Activated CD4-positive, alpha-beta T cell treated with anti-CD3 and anti-CD28 coated beads for 36 hours (primary cell): Measurements from ENCODE around the gene CPOX. TPM values are rescaled to one million over a fixed set of nuclear protein-coding genes. Genes with fewer than 3 reads are reported as not detected.
A peak's percentile ranks its signal among the peaks of the same experiment; 100 is the strongest.

Experiments
- ATAC-seq: fragments of 200-7000 bp; cut with Tn5 transposase; one replicate; pipeline ENCODE4 v1.10.0; 2021; ENCODE audit warnings: mild to moderate bottlenecking, moderate library complexity
- CTCF ChIA-PET: fragments of 350-600 bp; sonication (Branson Sonifier 250); formaldehyde crosslinking; loops from one replicate; lab custom pipeline; 2021; ENCODE audit warnings: antibody characterized with exemption; lab: Charles Lee
- POLR2A ChIA-PET: fragments of 350-600 bp; sonication (Branson Sonifier 250); formaldehyde crosslinking; loops from one replicate; lab custom pipeline; 2021; ENCODE audit warnings: antibody characterized with exemption, inconsistent platforms; lab: Charles Lee
- DNase-seq: peaks from one replicate; pipeline ENCODE4 v3.0.0-alpha.2; 2020
- H3K27ac Mint-ChIP-seq: one replicate; pipeline ENCODE4 v1.8.0; 2021; ENCODE audit warnings: mixed read lengths
- H3K27me3 Mint-ChIP-seq: one replicate; pipeline ENCODE4 v1.8.0; 2021; ENCODE audit warnings: mixed read lengths
- H3K36me3 Mint-ChIP-seq: one replicate; pipeline ENCODE4 v1.8.0; 2021; ENCODE audit warnings: low read depth, mixed read lengths
- H3K4me1 Mint-ChIP-seq: one replicate; pipeline ENCODE4 v1.8.0; 2021; ENCODE audit warnings: mixed read lengths
- H3K4me3 Mint-ChIP-seq: one replicate; pipeline ENCODE4 v1.8.0; 2021; ENCODE audit warnings: mild to moderate bottlenecking, moderate library complexity, mixed read lengths
- H3K9me3 Mint-ChIP-seq: one replicate; pipeline ENCODE4 v1.8.0; 2021; ENCODE audit warnings: low read depth, mixed read lengths
- intact Hi-C, 2 experiments: fragments of 100-400 bp; cut with DNase I in 1 of 2; cut with micrococcal nuclease in 1 of 2; formaldehyde crosslinking; loops; one replicate each; pipeline versions ENCODE4 v1.14.2 to v1.15.1; 2022 to 2024; cut with DNase I, micrococcal nuclease
- total RNA-seq, 2 experiments: library from RNA; stranded (reverse); gene quantifications; one replicate each; pipeline ENCODE4 v1.2.3, GENCODE V29; 2021

CPOX gene
- total RNA-seq, 2 experiments from 2014 or later: 40.3 to 41.9 TPM

DNA sequence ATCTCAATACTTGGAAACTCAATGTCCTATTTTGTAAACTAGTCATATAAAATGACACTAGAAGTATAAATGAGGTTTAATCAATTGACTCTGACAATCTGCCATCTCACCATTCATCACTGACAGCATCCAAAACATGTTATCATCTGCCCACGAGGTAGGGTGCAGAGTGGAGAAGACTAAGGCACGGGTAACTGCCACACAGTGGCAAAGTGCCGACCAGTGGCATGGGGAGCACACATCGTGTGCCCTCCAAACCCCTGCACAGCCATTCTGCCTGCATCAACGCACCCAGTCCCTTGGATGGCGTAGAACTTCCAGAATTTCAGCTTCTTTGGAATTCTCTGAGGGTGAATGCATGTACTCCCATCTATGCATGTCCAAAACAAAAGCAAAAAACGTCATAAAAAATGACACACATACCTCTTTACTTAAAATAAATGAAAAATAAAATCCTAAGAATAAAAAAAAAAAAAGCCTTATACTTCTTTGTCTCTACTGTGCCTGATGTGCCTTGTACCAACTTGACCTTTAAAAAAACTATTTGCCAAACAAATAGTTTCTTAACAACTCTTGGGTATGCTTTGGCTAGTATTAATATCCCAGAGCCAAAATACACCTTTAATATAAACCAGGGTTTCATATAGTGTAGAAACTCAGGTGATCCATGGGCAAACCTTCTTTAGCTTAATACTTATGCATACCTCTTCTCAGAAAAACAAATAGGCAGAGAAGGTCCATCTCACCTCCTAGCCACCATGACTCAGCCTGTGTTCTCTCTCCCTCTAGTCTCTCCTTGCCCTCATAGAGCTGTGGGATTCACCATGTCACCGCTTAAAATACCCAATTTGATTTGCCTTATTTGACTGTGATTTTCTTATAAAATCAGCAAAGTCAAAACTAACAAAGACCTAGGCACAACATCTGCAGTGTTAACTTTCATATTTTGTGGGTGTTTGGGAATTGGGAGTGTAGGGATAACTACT, 12.7 kb downstream of the CPOX start:
- DNase-seq: no peak
- H3K36me3 Mint-ChIP-seq: peaks cover 56% of the 10 kb centered on the region
- H3K27ac Mint-ChIP-seq: no peak overlapping the region
- POLR2A ChIA-PET: interaction anchor here (1.4 kb wide), 1 partner anchor 10 kb away, joined by 3 read pairs; no protein-coding TSS in a partner anchor
- intact Hi-C loops: no loop called here
- no peaks in the 10 kb centered on the region for H3K27me3 Mint-ChIP-seq
- CTCF ChIA-PET: interaction anchor here (1.1 to 1.3 kb wide), 3 partner anchors 10 to 73 kb away, joined by 3 to 4 read pairs (median 3); no protein-coding TSS in a partner anchor
- no peak overlapping the region for H3K4me3 Mint-ChIP-seq
- peaks cover 4% of the 10 kb centered on the region for H3K9me3 Mint-ChIP-seq
- ATAC-seq: no peak
- peaks cover 29% of the 10 kb centered on the region for H3K4me1 Mint-ChIP-seq

DNA sequence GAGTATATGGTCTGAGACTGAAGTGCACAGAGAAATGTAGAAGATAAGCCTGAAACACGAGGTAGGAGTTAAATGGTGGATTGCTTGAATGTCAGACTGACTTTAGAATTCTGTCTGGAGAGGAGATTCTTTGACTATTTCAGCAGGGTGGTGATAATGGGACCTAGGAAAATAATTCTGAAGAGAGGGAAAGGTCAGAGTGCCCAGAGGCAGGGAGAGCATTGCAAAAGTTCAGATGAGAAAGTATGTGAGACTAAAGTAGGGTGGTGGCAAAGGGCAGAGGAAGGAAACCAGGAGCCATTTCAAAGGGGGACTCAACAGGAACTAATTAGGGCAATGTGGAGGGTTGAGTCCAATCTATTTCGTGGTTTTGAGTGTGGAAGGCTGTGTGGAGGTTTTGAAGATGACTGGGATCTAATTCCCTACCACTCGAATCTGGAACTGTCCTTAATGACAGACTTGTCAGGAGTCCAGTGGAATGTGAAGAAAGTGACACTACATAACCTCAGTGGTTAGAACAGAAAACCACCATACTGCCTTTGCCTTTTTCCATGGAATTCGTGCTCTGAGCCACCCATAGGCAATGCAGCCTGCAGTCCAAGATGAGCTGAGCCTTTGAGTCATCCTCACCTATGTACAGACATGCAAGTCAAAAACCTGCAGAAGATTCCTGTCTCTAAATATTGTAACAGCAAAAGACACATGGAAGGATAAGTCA, 16.1 kb downstream of the CPOX start:
- Mint-ChIP-seq H3K27me3 (no peaks in the 10 kb centered on the region), H3K36me3 (peaks cover 34% of the 10 kb centered on the region), H3K4me3 (no peak overlapping the region), H3K27ac (no peak overlapping the region), H3K9me3 (peaks cover 4% of the 10 kb centered on the region), H3K4me1 (peaks cover 42% of the 10 kb centered on the region)
- intact Hi-C loops: no loop called here
- ChIA-PET POLR2A (no interaction called here), CTCF (interaction anchor here (1.6 kb wide), 1 partner anchor 15 kb away, joined by 3 read pairs; no protein-coding TSS in a partner anchor)
- no peak for DNase-seq
- no peak for ATAC-seq

- DNase-seq: peak; percentile 65
- Mint-ChIP-seq H3K9me3 (peaks cover 6% of the 10 kb centered on the region), H3K27ac (peak overlapping the region; percentile 84), H3K27me3 (peaks cover 3% of the 10 kb centered on the region), H3K4me1 (peaks cover 47% of the 10 kb centered on the region), H3K36me3 (peaks cover 28% of the 10 kb centered on the region), H3K4me3 (peak overlapping the region; percentile 13)
- POLR2A ChIA-PET: no interaction called here
- intact Hi-C loops: loop anchor here (1.0 to 5.0 kb wide), 3 partner anchors 52 to 537 kb away; partner anchors contain the start of genes CLDND1 (in 1 of the 2) and GABRR3 (in 1 of the 2)
- CTCF ChIA-PET: interaction anchor here (0.8 to 1.1 kb wide), 8 partner anchors 9 to 230 kb away, joined by 3 to 5 read pairs (median 4); no protein-coding TSS in a partner anchor
- peak; percentile 91 for ATAC-seq
Observed at GRCh38 chr3:98574132-98574531, 19.3 kb downstream of the CPOX start.

GRCh38 chr3:98573181-98573728, 20.2 kb downstream of the CPOX start:
- peaks cover 7% of the 10 kb centered on the region for H3K9me3 Mint-ChIP-seq
- H3K27me3 Mint-ChIP-seq: peaks cover 4% of the 10 kb centered on the region
- DNase-seq: no peak
- intact Hi-C loops: loop anchor here (2.0 to 5.0 kb wide), 5 partner anchors 211 to 536 kb away; partner anchors contain the start of gene GABRR3 (in 1 of the 2)
- no peak for ATAC-seq
- POLR2A ChIA-PET: no interaction called here
- peak overlapping the region; percentile 11 for H3K4me3 Mint-ChIP-seq
- peak overlapping the region; percentile 70 for H3K27ac Mint-ChIP-seq
- CTCF ChIA-PET: interaction anchor here (1.0 to 1.8 kb wide), 14 partner anchors 10 to 229 kb away, joined by 3 to 17 read pairs (median 5); partner anchors contain the start of genes CLDND1 and CPOX
- peaks cover 49% of the 10 kb centered on the region for H3K4me1 Mint-ChIP-seq
- peaks cover 28% of the 10 kb centered on the region for H3K36me3 Mint-ChIP-seq

DNA sequence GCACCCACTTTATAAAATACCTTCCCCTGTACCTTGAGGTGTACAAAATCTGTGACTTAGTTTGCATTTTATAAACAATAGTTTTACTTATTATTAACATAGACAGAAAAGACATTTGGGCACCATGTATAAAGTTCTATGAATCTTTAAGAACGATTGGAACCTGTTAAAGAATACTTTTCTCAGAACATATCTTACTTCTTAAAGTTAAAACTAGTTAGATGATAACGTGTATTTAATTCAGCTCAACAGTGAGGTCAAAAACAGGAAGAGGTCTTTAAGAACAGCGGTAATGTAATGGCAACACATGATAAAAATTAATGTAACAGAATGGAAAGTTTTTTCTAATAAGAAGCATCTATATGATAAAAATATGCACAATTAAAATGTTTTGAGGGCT, 25.0 kb downstream of the CPOX start:
- Mint-ChIP-seq H3K27me3 (peaks cover 4% of the 10 kb centered on the region), H3K4me1 (peaks cover 66% of the 10 kb centered on the region), H3K36me3 (peaks cover 4% of the 10 kb centered on the region), H3K4me3 (no peak overlapping the region), H3K9me3 (peaks cover 6% of the 10 kb centered on the region), H3K27ac (no peak overlapping the region)
- DNase-seq: no peak
- ChIA-PET POLR2A (no interaction called here), CTCF (no interaction called here)
- intact Hi-C loops: no loop called here
- no peak for ATAC-seq

DNA sequence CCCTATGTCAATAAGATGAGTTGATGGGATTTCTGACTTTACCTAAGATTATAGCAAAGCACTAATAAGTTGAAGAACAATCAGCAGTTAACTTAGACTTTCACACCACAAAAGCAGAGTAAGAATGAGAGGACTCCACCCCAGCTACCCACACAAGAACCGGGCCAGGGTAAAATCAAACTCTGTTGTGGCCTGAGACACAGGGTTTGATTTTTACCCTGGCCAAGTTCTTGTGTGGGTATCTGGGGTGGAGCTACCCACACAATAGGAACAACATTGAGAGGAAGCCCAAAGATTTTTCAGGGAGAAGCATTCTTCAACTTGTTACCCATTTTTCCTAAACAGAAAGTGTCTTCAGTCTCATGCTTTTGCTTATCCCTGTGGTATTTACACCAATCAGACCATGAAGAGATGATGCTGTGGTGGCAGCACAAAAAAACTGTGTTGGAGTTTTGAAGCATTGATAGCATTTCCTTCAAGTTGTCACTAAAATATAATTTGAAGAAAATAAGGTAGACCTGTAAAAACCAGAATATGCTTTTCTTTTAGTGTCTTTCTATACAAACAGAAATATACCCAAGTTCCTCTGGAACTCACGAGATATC, 25.6 kb downstream of the CPOX start:
- intact Hi-C loops: no loop called here
- Mint-ChIP-seq H3K4me1 (peaks cover 66% of the 10 kb centered on the region), H3K27me3 (peaks cover 4% of the 10 kb centered on the region), H3K4me3 (no peak overlapping the region), H3K9me3 (peaks cover 6% of the 10 kb centered on the region), H3K27ac (no peak overlapping the region), H3K36me3 (peaks cover 4% of the 10 kb centered on the region)
- POLR2A ChIA-PET: no interaction called here
- DNase-seq: peak; percentile 41
- CTCF ChIA-PET: interaction anchor here (1.0 to 2.8 kb wide), 2 partner anchors 11 to 33 kb away, joined by 4 to 8 read pairs; no protein-coding TSS in a partner anchor
- ATAC-seq: peak; percentile 47

GRCh38 chr3:98565843-98566242, 27.6 kb downstream of the CPOX start:
- POLR2A ChIA-PET: interaction anchor here (0.7 to 1.6 kb wide), 2 partner anchors 9 to 18 kb away, joined by 3 to 6 read pairs; no protein-coding TSS in a partner anchor

GRCh38 chr3:98565237-98565643, 28.2 kb downstream of the CPOX start:
- Mint-ChIP-seq H3K36me3 (peaks cover 4% of the 10 kb centered on the region), H3K4me1 (peaks cover 73% of the 10 kb centered on the region), H3K27ac (no peak overlapping the region), H3K27me3 (peaks cover 4% of the 10 kb centered on the region), H3K9me3 (peaks cover 6% of the 10 kb centered on the region), H3K4me3 (no peak overlapping the region)
- DNase-seq (no peak), ATAC-seq (peak; percentile 54)
- ChIA-PET CTCF (interaction anchor here (0.7 to 2.8 kb wide), 10 partner anchors 9 to 221 kb away, joined by 3 to 11 read pairs (median 5); partner anchors contain the start of gene CPOX), POLR2A (interaction anchor here (0.7 to 1.6 kb wide), 4 partner anchors 8 to 42 kb away, joined by 3 to 6 read pairs (median 4); partner anchors contain the start of gene CLDND1)
- intact Hi-C loops: loop anchor here (1.0 to 2.0 kb wide), 3 partner anchors 9 to 42 kb away; partner anchors contain the start of gene CLDND1 (in 1 of the 2)

More at GRCh38 chr3:98565843-98566242, 27.6 kb downstream of the CPOX start:
- ATAC-seq (no peak), DNase-seq (no peak)
- Mint-ChIP-seq H3K27ac (peak overlapping the region; percentile 15), H3K9me3 (peaks cover 6% of the 10 kb centered on the region), H3K36me3 (peaks cover 4% of the 10 kb centered on the region), H3K4me3 (no peak overlapping the region), H3K27me3 (peaks cover 4% of the 10 kb centered on the region), H3K4me1 (peaks cover 70% of the 10 kb centered on the region)
- intact Hi-C loops: loop anchor here (1.0 to 2.0 kb wide), 3 partner anchors 10 to 43 kb away; partner anchors contain the start of gene CLDND1 (in 1 of the 2)
- CTCF ChIA-PET: interaction anchor here (0.6 to 2.8 kb wide), 7 partner anchors 8 to 1763 kb away, joined by 3 to 11 read pairs (median 5); partner anchors contain the start of gene CPOX

- intact Hi-C loops: loop anchor here (1.0 to 2.0 kb wide), 3 partner anchors 8 to 42 kb away; partner anchors contain the start of gene CLDND1 (in 1 of the 2)
- CTCF ChIA-PET: interaction anchor here (0.7 to 2.4 kb wide), 11 partner anchors 8 to 220 kb away, joined by 3 to 11 read pairs (median 5); partner anchors contain the start of genes CLDND1 and CPOX
Observed at GRCh38 chr3:98564282-98565005, 29.0 kb downstream of the CPOX start.

More at GRCh38 chr3:98564282-98565005, 29.0 kb downstream of the CPOX start:
- Mint-ChIP-seq H3K4me3 (peak overlapping the region; percentile 32), H3K4me1 (peaks cover 73% of the 10 kb centered on the region), H3K27ac (peak overlapping the region; percentile 74), H3K27me3 (peaks cover 2% of the 10 kb centered on the region), H3K9me3 (peaks cover 9% of the 10 kb centered on the region), H3K36me3 (peaks cover 4% of the 10 kb centered on the region)
- POLR2A ChIA-PET: interaction anchor here (0.9 to 1.6 kb wide), 4 partner anchors 7 to 42 kb away, joined by 3 to 8 read pairs (median 6); partner anchors contain the start of gene CLDND1
- peak; percentile 7 for ATAC-seq
- no peak for DNase-seq
